ENCODE measurements around the gene KDSR. TPM values are rescaled to one million over a fixed set of nuclear protein-coding genes. Genes with fewer than 3 reads are reported as not detected.

KDSR gene
- total RNA-seq, 4 donors from 2014 or later: 44.1 to 62.4 (median 54.8) TPM

GRCh38 chr18:63319383-63320122, 47.5 kb downstream of the KDSR start, which contains the start of gene BCL2:
BCL2 (minus strand) TSS chr18:63319769.
- Histone ChIP-seq H3K4me3 (peak within 1 kb of the TSS; percentile 79 to 94 (median 82)), H3K27ac (peak within 1 kb of the TSS; percentile 89 to 96 (median 90)), H3K4me1 (peaks cover 0 to 46% (median 16%) of the 10 kb centered on the region in 4 donors), H3K9me3 (no peaks in the 10 kb centered on the region), H3K36me3 (no peaks in the 10 kb centered on the region), H3K27me3 (no peaks in the 10 kb centered on the region)
- peak in 1 of 2 donors; percentile 42 for DNase-seq (ENCODE audit: low spot score in 2 of 2)
- TF ChIP-seq CTCF (IDR thresholded peaks at IDR 0.05): no peak
- TF ChIP-seq POLR2A (IDR thresholded peaks at IDR 0.05): peak; percentile 17 to 34
- TF ChIP-seq EP300 (IDR thresholded peaks at IDR 0.05): peak in 1 of 2 donors; percentile 74
- 1 to 3% methylated on average over 67 to 77 of the region's 78 CpGs for WGBS, 2 donors

DNA sequence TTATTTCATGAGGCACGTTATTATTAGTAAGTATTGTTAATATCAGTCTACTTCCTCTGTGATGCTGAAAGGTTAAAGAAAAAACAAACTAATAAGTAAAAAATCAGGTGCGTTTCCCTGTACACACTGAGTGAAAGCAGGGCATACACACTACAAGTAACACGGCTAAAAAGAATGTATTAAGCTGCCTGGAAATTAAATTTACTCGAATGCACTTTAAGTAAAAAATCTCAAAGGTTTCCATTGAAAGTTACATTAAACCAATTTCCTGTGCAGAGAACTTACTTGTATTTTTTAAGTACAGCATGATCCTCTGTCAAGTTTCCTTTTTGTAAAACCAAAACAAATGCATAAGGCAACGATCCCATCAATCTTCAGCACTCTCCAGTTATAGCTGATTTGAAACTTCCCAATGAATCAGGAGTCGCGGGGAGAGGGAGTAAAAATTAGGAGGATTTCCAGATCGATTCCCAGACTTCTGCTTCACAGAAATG, 48.1 kb downstream of the KDSR start:
- peaks cover 0 to 52% (median 18%) of the 10 kb centered on the region in 4 donors for H3K4me1 ChIP-seq
- TF ChIP-seq EP300 (IDR thresholded peaks at IDR 0.05) (no peak), POLR2A (IDR thresholded peaks at IDR 0.05) (no peak), CTCF (IDR thresholded peaks at IDR 0.05) (no peak)
- no peak for DNase-seq (ENCODE audit: low spot score in 2 of 2)
- peak overlapping the region; percentile 79 to 94 (median 82) for H3K4me3 ChIP-seq
- peak overlapping the region; percentile 89 to 96 (median 90) for H3K27ac ChIP-seq
- WGBS, 2 donors: 0 to 2% methylated on average over 8 of the region's 8 CpGs
- H3K36me3 ChIP-seq: no peaks in the 10 kb centered on the region
- H3K27me3 ChIP-seq: no peaks in the 10 kb centered on the region
- H3K9me3 ChIP-seq: no peaks in the 10 kb centered on the region

DNA sequence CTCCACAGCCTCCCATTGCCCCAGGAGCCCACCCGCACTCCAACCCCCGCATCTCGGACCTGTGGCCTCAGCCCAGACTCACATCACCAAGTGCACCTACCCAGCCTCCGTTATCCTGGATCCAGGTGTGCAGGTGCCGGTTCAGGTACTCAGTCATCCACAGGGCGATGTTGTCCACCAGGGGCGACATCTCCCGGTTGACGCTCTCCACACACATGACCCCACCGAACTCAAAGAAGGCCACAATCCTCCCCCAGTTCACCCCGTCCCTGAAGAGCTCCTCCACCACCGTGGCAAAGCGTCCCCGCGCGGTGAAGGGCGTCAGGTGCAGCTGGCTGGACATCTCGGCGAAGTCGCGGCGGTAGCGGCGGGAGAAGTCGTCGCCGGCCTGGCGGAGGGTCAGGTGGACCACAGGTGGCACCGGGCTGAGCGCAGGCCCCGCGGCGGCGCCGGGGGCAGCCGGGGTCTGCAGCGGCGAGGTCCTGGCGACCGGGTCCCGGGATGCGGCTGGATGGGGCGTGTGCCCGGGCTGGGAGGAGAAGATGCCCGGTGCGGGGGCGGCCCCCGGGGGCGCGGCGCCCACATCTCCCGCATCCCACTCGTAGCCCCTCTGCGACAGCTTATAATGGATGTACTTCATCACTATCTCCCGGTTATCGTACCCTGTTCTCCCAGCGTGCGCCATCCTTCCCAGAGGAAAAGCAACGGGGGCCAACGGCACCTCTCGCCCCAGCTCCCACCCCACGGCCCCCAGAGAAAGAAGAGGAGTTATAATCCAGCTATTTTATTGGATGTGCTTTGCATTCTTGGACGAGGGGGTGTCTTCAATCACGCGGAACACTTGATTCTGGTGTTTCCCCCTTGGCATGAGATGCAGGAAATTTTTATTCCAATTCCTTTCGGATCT, 48.8 kb downstream of the KDSR start:
- Histone ChIP-seq H3K4me1 (peaks cover 0 to 60% (median 22%) of the 10 kb centered on the region in 4 donors), H3K36me3 (no peaks in the 10 kb centered on the region), H3K27ac (peak overlapping the region; percentile 89 to 96 (median 90)), H3K4me3 (peak overlapping the region; percentile 79 to 94 (median 82)), H3K9me3 (no peaks in the 10 kb centered on the region), H3K27me3 (no peaks in the 10 kb centered on the region)
- DNase-seq (ENCODE audit: low spot score in 2 of 2): peak; percentile 46 to 61
- 1 to 4% methylated on average over 36 to 55 of the region's 66 CpGs for WGBS, 2 donors
- TF ChIP-seq EP300 (IDR thresholded peaks at IDR 0.05): peak in 1 of 2 donors; percentile 85
- TF ChIP-seq POLR2A (IDR thresholded peaks at IDR 0.05): peak in 1 of 2 donors; percentile 36
- peak; percentile 85 to 97 (median 93) for TF ChIP-seq CTCF (IDR thresholded peaks at IDR 0.05)

- peak overlapping the region; percentile 79 to 94 (median 82) for H3K4me3 ChIP-seq
- H3K27ac ChIP-seq: peak overlapping the region; percentile 89 to 96 (median 90)
- H3K36me3 ChIP-seq: no peaks in the 10 kb centered on the region
- H3K27me3 ChIP-seq: no peaks in the 10 kb centered on the region
- no peaks in the 10 kb centered on the region for H3K9me3 ChIP-seq
- no peak for TF ChIP-seq CTCF (IDR thresholded peaks at IDR 0.05)
- no peak for TF ChIP-seq POLR2A (IDR thresholded peaks at IDR 0.05)
- TF ChIP-seq EP300 (IDR thresholded peaks at IDR 0.05): no peak
- H3K4me1 ChIP-seq: peaks cover 0 to 59% (median 24%) of the 10 kb centered on the region in 4 donors
- DNase-seq (ENCODE audit: low spot score in 2 of 2): no peak
- 14 to 42% methylated on average over 10 of the region's 10 CpGs for WGBS, 2 donors
These were observed 49.5 kb downstream of the KDSR start for GRCh38 chr18:63317556-63317946.

All from tibial nerve (tissue), 4 donors.